ENCODE data around the gene LPCAT2. TPM values are rescaled to one million over a fixed set of nuclear protein-coding genes. Genes with fewer than 3 reads are reported as not detected.

Gene LPCAT2
- total RNA-seq, 2 donors from 2014 or later: 6.4 to 6.8 TPM

DNA sequence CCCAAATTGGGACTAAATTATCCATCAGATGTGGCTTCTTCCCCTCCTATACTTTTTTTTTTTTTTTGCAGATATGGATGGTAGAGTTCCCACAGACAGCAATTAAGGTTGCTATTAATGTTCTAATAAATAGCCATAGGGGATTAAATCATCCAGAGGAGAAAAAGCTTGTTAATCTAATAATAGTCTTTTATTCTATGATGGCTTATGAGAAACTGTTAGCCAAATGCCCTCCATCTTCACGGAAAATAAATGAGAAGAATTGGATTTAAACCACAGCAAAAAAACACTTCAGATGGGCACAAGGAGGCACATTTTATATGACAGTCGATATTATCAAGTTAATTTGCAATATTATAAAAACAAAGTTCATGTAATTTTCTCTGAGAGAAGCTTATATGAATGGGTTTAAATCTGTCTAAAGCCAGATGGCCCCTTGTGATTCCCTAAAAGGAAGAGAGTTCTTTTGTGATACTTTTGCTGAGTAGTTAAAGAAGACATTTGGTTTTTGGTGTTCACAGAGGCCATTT, 52.5 kb downstream of the LPCAT2 start:
- no peak for TF ChIP-seq CTCF (conservative IDR thresholded peaks at IDR 0.05)
- Mint-ChIP-seq H3K9me3 (no peaks in the 10 kb centered on the region), H3K27me3 (ENCODE audit: insufficient read depth) (no peaks in the 10 kb centered on the region), H3K27ac (no peak overlapping the region), H3K36me3 (ENCODE audit: low read depth) (no peaks in the 10 kb centered on the region), H3K4me3 (no peak overlapping the region), H3K4me1 (peaks cover 7% of the 10 kb centered on the region)
- Histone ChIP-seq H3K9me3 (ENCODE audit: control insufficient read depth, low read length) (no peaks in the 10 kb centered on the region), H3K36me3 (ENCODE audit: control insufficient read depth, insufficient read depth, low read length) (no peaks in the 10 kb centered on the region), H3K4me1 (ENCODE audit: control insufficient read depth, insufficient read depth, low read length) (no peaks in the 10 kb centered on the region), H3K27me3 (ENCODE audit: control insufficient read depth, insufficient read depth, low read length, poor library complexity, severe bottlenecking) (no peaks in the 10 kb centered on the region), H3K27ac (ENCODE audit: low read depth, low read length) (no peak overlapping the region), H3K9ac (ENCODE audit: extremely low read depth, low read length, poor library complexity, severe bottlenecking) (no peak overlapping the region), H3K4me3 (ENCODE audit: low read length) (no peak overlapping the region)
- 100% methylated on average over 1 to 2 of the region's 2 CpGs for whole genome bisulfite sequencing, 2 experiments (ENCODE audit: insufficient coverage in 1 of 2, insufficient read length in 1 of 2)
- no peak for DNase-seq

GRCh38 chr16:55562936-55563335, 54.1 kb downstream of the LPCAT2 start:
- DNase-seq: no peak
- H3K27me3 ChIP-seq (ENCODE audit: control insufficient read depth, insufficient read depth, low read length, poor library complexity, severe bottlenecking): no peaks in the 10 kb centered on the region
- no peak overlapping the region for H3K27ac Mint-ChIP-seq
- no peak for TF ChIP-seq CTCF (conservative IDR thresholded peaks at IDR 0.05)
- no peak overlapping the region for H3K9ac ChIP-seq (ENCODE audit: extremely low read depth, low read length, poor library complexity, severe bottlenecking)
- no peak overlapping the region for H3K27ac ChIP-seq (ENCODE audit: low read depth, low read length)
- no peaks in the 10 kb centered on the region for H3K9me3 Mint-ChIP-seq
- no peaks in the 10 kb centered on the region for H3K4me1 Mint-ChIP-seq
- H3K4me1 ChIP-seq (ENCODE audit: control insufficient read depth, insufficient read depth, low read length): no peaks in the 10 kb centered on the region
- no peak overlapping the region for H3K4me3 ChIP-seq (ENCODE audit: low read length)
- no peaks in the 10 kb centered on the region for H3K27me3 Mint-ChIP-seq (ENCODE audit: insufficient read depth)
- H3K4me3 Mint-ChIP-seq: no peak overlapping the region
- no peaks in the 10 kb centered on the region for H3K36me3 ChIP-seq (ENCODE audit: control insufficient read depth, insufficient read depth, low read length)
- no peaks in the 10 kb centered on the region for H3K36me3 Mint-ChIP-seq (ENCODE audit: low read depth)
- no CpG with 5 or more reads among the region's 1 CpG for WGBS, 2 experiments (ENCODE audit: insufficient coverage in 1 of 2, insufficient read length in 1 of 2)
- H3K9me3 ChIP-seq (ENCODE audit: control insufficient read depth, low read length): no peaks in the 10 kb centered on the region

DNA sequence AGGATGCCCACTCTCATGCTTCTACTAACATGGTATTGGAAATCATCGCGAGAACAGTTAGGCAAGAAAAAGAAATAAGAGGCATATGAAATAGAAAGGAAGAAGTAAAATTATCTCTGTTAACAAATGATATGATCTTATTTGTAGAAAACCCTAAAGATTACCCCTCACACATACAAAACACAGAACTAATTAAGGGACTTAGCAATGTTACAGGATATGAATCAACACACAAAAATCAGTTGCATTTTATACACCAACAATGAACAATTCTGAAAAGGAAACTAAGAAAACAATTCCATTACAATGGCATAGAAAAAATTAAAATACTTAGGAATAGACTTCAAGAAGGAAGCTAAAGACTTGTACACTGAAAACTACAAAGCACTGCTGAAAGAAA, 54.9 kb downstream of the LPCAT2 start:
- H3K36me3 ChIP-seq (ENCODE audit: control insufficient read depth, insufficient read depth, low read length): no peaks in the 10 kb centered on the region
- H3K9me3 ChIP-seq (ENCODE audit: control insufficient read depth, low read length): no peaks in the 10 kb centered on the region
- H3K9ac ChIP-seq (ENCODE audit: extremely low read depth, low read length, poor library complexity, severe bottlenecking): no peak overlapping the region
- 100% methylated on average over 2 of the region's 2 CpGs for WGBS, 2 experiments (ENCODE audit: insufficient coverage in 1 of 2, insufficient read length in 1 of 2)
- H3K27me3 ChIP-seq (ENCODE audit: control insufficient read depth, insufficient read depth, low read length, poor library complexity, severe bottlenecking): no peaks in the 10 kb centered on the region
- H3K36me3 Mint-ChIP-seq (ENCODE audit: low read depth): no peaks in the 10 kb centered on the region
- H3K9me3 Mint-ChIP-seq: no peaks in the 10 kb centered on the region
- no peak overlapping the region for H3K27ac ChIP-seq (ENCODE audit: low read depth, low read length)
- TF ChIP-seq CTCF (conservative IDR thresholded peaks at IDR 0.05): no peak
- no peak overlapping the region for H3K4me3 Mint-ChIP-seq
- H3K4me1 ChIP-seq (ENCODE audit: control insufficient read depth, insufficient read depth, low read length): no peaks in the 10 kb centered on the region
- H3K27me3 Mint-ChIP-seq (ENCODE audit: insufficient read depth): no peaks in the 10 kb centered on the region
- no peak overlapping the region for H3K27ac Mint-ChIP-seq
- no peaks in the 10 kb centered on the region for H3K4me1 Mint-ChIP-seq
- no peak for DNase-seq
- H3K4me3 ChIP-seq (ENCODE audit: low read length): no peak overlapping the region
